GM11168 (cell line): ENCODE data around the gene ARPP21.

Source experiments
- in situ Hi-C: fragments of 300-500 bp; cut with MboI; formaldehyde crosslinking; loops from one replicate; pipeline ENCODE4 v1.12.0; 2022; ENCODE audit warnings: low sequenced_read_pairs; ENCODE audit not compliant: unreplicated experiment

ARPP21 gene

DNA sequence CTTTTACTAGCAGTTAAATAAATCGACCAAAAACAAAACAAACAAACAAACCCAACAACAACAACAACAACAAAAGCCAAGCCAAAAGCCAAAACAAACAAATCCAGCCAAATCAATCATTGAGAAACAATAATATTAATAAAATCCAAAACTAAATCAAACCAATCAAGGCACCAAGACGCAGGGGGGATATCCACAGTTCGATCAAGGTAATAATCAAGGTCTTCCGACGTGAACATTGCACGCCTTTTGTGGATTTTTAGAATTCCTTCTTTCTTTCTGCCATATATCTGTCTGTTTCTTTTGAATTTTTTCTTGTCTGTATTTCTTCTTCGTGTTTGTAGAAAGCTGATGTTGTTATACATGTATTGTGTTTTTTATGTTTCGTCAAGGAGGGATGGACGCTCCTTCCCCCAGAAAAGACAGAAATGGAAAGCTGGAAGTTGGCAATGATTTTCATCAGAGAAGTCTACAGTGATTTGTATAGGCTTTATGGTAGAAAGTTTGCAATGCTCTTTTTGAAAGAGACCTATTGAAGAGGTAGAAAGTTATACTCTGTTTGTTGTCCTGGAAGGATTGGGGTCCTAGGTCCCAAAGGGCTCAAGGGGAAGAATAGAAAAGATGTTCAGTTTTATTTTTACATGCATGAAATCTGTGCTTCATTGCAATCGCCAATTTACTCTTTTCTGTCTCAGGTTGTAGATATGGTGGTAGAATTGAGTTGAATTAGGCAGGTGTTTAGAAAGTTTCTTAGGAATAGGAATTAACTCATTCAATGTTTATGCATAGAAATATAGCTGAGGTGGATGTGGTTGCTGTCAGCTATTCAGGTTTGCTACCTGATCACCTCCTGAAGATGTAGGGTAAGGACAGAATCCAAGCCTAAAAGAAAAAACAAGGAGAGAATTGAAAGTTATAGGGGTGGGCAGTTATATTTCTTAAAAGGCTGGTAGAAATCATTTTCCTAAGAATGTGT lies 1.2 kb downstream of the ARPP21 start:
- in situ Hi-C loops: no loop called here

DNA sequence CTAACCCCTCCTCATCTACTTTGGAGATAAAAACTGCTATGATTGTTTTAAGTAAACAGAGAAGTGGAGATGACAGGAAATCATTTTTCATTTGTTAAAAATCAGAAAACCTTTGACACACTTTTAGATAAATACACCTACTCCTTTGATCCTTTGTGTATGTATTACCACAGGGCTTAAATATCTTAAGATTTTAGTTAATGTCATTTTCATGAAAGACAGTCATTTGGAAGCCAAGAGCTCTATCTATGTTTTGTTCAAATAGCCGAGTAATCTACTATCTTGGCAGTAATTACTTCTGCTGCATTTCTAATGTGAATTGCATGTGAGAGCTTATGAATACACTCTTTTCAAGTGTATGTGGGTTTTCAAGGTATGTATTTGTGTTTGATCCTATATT lies 2.0 kb downstream of the ARPP21 start:
- in situ Hi-C loops: no loop called here

DNA sequence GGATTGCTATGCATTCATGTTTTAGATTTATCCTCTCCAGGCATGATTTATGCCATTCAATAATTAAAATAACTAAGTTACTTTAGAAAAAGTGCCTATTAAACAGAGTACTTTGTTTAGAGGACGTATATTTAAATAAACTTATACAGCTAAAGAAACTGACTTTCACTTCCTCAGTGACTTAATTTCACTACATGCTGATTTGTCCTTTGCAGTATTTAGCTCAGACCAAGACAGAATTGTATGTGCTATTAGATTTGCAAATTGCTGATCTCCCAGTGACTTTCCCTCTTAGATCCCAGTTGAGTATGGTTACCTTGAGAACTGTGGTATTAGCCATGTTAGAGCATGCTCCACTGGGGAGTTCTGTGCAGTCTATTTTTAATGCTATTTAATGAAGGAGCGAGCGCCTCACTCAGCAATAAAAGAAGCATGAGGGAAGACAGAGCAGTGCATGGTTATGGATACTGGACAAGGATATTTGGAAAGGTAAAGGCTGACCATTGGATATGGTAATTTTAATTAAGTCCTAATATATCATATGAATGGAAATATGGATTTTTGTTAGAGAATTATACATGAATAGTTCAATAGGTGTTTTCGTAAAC lies 2.7 kb downstream of the ARPP21 start:
- in situ Hi-C loops: no loop called here

GRCh38 chr3:35643495-35643894 lies 4.2 kb downstream of the ARPP21 start:
- in situ Hi-C loops: no loop called here

DNA sequence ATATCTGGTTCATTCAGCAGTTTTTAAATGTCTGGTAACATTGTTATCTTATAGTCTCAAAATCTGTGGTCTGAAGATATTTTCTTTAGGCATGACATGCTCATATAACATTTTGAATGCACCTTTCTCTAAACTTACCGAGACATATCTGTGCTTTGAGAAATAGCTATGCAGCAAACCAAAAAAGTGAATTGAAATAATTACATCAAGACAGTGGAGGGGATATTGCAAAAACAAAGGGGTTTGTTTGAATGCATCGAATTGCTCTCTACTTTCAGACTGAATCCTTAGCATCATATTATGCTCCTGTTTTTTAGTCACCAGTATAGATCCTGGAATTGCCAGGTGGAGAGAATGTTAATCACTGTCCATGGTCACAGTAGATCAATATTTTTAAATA lies 5.1 kb downstream of the ARPP21 start:
- in situ Hi-C loops: no loop called here

DNA sequence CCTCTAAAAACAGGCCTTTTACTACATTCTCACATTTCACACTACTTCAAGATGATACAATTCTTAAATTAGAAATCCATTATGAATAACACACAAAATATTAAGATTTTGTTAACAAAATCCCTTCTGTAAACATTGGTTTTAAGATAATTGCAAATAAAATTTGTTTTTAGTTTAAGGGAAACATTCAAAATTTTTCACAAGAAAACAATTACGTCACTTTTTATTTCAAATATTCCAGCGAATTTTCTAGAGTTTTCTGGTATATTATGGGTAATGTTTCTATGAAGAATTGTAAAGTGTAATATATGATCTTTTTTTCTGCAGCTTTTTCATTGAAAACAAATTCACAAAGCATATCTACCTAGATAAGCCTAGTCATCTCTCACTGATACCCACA lies 5.9 kb downstream of the ARPP21 start:
- in situ Hi-C loops: no loop called here

GRCh38 chr3:35646081-35646480 lies 6.8 kb downstream of the ARPP21 start:
- in situ Hi-C loops: no loop called here

DNA sequence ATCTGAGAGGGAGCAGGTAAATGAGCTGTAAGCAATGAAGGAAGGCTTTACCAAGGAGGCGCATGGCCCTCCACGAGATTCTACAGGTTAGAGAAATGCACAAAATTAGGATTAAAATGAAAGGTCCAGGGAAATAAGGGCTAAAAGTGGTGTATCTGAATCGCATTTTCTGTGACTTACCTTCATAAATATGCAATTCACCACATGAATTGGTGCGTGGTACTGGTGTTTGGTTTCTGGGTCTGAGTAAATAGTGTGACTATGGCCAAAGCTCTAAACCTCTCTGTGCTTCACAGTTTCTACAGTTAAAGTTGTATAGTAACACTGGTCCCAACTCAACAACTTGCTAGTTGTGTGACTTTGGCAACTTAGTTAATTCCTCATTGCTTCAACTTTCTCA lies 8.1 kb downstream of the ARPP21 start:
- in situ Hi-C loops: no loop called here

DNA sequence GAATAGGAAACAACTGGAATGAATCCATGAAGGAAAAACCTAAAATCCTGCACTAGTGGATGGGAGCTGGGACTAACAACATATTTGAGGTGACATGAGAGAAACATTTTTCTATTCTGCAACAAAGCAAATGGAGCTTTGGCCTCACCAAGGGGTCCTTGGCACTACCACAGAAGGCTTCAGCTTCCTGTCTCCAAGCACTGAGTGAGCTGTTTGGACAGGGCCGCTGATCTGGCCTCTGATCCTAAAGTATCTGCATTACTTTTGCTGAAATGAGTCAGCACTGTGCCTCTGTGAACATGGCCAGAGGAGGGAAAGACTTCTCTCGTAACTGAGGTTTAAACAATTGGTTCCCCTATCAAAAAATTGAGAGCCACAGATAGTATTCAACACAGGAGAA lies 9.0 kb downstream of the ARPP21 start:
- in situ Hi-C loops: no loop called here

- in situ Hi-C loops: no loop called here
These were observed 10.1 kb downstream of the ARPP21 start for GRCh38 chr3:35649405-35649804.

- in situ Hi-C loops: no loop called here
These were observed 12.1 kb downstream of the ARPP21 start for GRCh38 chr3:35651426-35651825.

DNA sequence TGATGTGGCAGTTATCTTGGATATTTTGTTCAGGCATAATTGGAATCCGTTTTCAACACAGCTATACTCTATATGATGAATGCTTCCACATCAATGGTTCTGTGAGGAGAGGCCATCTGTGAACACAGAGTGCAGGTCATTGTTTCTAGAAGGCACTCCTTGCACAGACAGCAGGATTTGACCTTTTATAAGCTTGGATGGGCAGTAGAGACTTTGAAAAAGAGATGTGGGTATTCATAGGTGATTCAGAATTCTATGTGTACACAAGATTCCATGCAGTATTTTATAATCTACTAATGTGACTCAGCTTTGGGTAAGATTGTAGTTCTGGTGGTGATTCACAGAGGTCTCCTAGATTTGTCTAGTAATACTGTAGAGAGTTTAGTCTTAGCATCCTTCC lies 12.5 kb downstream of the ARPP21 start:
- in situ Hi-C loops: no loop called here

GRCh38 chr3:35653347-35653746 lies 14.0 kb downstream of the ARPP21 start:
- in situ Hi-C loops: no loop called here

DNA sequence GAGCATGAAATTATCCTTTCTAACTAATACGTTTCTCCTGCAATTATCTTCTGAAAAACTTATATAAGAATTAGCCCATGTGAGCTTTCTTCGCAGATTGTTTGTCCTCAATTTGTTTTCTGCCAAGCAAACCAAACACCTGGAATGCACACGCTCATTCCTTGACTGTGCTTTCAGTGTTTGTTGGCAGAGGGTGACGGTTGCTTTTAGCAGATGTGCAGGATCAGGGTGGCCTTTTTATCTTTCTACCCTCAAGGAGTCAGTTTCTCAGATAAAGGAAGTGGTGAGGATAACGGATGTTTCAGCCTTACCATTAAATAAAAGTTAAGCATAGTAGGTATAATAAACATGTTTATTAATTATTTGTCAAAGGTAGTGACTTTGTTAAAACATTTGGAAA lies 15.2 kb downstream of the ARPP21 start:
- in situ Hi-C loops: no loop called here

GRCh38 chr3:35658686-35659085 lies 19.4 kb downstream of the ARPP21 start:
- in situ Hi-C loops: no loop called here

DNA sequence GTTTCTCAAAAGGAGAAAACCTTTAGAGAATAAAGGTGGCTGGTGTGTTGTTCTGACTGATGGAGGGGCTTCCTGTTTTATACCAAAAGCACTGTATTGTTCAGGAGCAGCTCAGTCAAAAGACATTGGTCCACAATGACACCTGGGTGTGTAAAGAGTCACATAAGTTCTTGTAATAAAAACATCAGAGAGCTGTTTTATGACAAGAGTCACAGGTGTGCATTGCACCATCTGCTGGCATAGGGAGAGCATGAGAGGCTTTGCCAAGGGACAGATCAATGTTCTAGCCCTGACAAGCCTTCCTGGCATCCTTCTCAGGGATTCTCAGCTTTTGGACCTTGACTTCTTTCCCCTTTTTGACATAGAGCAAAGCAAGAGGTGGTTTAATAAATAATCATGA lies 20.4 kb downstream of the ARPP21 start:
- in situ Hi-C loops: no loop called here

DNA sequence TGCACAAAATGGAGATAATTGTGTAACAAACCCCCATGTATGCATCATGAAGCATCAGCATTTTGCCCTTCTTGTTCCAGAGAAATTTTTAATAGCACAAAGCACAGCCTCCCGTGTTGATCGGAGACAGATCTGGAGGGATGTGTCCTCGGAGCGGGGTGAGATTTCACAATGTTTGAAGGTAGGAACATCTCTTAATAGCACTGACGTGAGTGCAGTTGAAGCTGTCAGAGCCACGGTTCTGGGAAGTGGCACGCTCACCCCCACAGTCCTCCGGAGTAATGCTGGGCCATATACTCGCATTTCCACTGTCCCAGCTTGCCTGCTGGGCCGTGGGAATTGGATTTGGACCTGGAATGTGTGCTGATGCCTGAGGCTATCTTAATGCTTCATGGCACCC lies 24.1 kb downstream of the ARPP21 start:
- in situ Hi-C loops: no loop called here

DNA sequence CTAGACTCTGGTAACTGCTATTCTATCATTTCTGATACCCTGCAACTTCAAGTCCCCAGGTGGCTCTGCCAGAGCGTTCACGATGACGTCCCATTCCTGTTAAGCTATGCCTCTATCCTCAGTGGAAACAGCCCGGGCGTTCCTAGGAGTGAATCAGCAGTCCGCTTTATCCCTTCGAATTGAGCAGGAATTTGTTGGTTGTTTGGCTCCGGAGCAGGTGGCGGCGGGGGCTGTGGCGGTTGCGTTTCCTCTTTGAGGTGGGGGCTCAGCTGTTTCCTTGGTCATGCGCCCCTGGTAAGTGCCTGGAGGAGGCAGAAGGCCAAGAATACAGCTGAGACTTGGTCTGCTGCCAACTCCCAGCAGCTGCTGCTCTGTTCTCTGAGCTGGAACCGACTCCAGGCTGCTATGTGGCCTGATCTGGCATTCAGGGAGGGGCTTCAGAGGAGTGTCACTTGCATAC lies 25.2 kb downstream of the ARPP21 start:
- in situ Hi-C loops: no loop called here

GRCh38 chr3:35665390-35666055 lies 26.2 kb downstream of the ARPP21 start:
- in situ Hi-C loops: no loop called here

- in situ Hi-C loops: no loop called here
These were observed 27.6 kb downstream of the ARPP21 start for GRCh38 chr3:35666888-35667287.

DNA sequence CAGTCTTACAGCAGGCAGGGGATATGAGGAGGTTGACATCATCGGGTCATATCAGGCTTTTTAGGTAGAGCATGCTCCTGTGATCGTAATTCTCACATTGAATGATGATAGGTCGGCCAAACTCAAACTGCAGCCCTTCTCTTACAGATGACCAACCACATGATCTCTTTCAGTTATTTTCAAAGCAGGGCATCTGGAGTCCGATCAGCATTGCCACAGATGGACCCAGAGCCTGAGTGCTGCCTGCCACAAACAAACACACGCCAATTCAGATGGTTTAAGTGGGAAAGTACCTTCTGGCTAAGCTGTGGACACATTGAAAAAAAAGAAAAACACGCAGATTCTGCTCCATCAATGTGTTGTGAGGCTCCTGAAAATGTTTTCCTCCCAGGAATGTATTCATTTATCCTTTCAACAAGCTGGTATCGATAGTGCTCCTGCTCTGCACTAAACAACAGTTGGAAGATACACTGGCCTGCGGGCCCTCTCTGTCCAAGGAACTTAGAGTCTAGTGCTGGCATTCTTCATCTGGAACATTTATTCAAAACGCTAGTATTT lies 31.2 kb downstream of the ARPP21 start:
- in situ Hi-C loops: no loop called here
